Lower leg skin (tissue), 4 donors: ENCODE results near the gene YTHDC1. TPM values are rescaled to one million over a fixed set of nuclear protein-coding genes. Genes with fewer than 3 reads are reported as not detected.

Experiments used
- DNase-seq, 2 donors: peaks; one replicate each; pipeline ENCODE4 v3.0.0-alpha.2; 2019; ENCODE audit warnings: low spot score in 2 of 2
- H3K4me3 ChIP-seq: fragments of 200-600 bp; sonication (generic); 2 replicates; pipeline ENCODE4 v1.5.1; 2017; ENCODE audit warnings: mild to moderate bottlenecking, low read depth; ENCODE audit not compliant: poor library complexity, severe bottlenecking
- POLR2A ChIP-seq, 2 donors: fragments of 450-650 bp; IDR thresholded peaks; one replicate each; pipeline ENCODE4 v1.6.1; 2016 to 2017; ENCODE audit warnings: antibody characterized with exemption in 2 of 2, mild to moderate bottlenecking in 1 of 2, moderate library complexity in 1 of 2
- WGBS, 2 donors: methylation state at CpG; one replicate each; pipeline ENCODE4 v1.1.5; 2018; 5-methylcytosine and 5-hydroxymethylcytosine counted together
- intact Hi-C: fragments of 100-400 bp; cut with DNase I; formaldehyde crosslinking; loops from one replicate; pipeline ENCODE4 v1.15.0; 2023; ENCODE audit warnings: low total_unique reads
- total RNA-seq, 4 donors: library from RNA; depleted of rRNA; stranded (reverse); fragments of >200 nt; gene quantifications; one replicate each; pipeline ENCODE4 v1.1.0, GENCODE V29; 2016
- TF ChIP-seq, protein P1 (sequence below), 3 donors: fragments of 450-650 bp; IDR thresholded peaks; one replicate each; pipeline ENCODE4 v1.5.1; 2016; ENCODE audit warnings: antibody characterized with exemption in 3 of 3, mild to moderate bottlenecking in 3 of 3, moderate library complexity in 2 of 3

The YTHDC1 gene
- total RNA-seq, 4 donors from 2014 or later = 57.1 to 117 (median 88.0) TPM

GRCh38 chr4:68388347-68388865, 38.5 kb upstream of the YTHDC1 start:
- H3K4me3 ChIP-seq = no peak overlapping the region
- no peak for DNase-seq
- TF ChIP-seq POLR2A (IDR thresholded peaks at IDR 0.05) = no peak
- TF ChIP-seq, protein P1, sequence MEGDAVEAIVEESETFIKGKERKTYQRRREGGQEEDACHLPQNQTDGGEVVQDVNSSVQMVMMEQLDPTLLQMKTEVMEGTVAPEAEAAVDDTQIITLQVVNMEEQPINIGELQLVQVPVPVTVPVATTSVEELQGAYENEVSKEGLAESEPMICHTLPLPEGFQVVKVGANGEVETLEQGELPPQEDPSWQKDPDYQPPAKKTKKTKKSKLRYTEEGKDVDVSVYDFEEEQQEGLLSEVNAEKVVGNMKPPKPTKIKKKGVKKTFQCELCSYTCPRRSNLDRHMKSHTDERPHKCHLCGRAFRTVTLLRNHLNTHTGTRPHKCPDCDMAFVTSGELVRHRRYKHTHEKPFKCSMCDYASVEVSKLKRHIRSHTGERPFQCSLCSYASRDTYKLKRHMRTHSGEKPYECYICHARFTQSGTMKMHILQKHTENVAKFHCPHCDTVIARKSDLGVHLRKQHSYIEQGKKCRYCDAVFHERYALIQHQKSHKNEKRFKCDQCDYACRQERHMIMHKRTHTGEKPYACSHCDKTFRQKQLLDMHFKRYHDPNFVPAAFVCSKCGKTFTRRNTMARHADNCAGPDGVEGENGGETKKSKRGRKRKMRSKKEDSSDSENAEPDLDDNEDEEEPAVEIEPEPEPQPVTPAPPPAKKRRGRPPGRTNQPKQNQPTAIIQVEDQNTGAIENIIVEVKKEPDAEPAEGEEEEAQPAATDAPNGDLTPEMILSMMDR (IDR thresholded peaks at IDR 0.05) = no peak
- WGBS, 2 donors = 75 to 79% methylated on average over 4 of the region's 4 CpGs
- intact Hi-C loops = no loop called here

- intact Hi-C loops = no loop called here
- H3K4me3 ChIP-seq = no peak overlapping the region
- TF ChIP-seq, protein P1 (IDR thresholded peaks at IDR 0.05) = no peak
- TF ChIP-seq POLR2A (IDR thresholded peaks at IDR 0.05) = no peak
- WGBS, 2 donors = 90 to 93% methylated on average over 2 of the region's 2 CpGs
- no peak for DNase-seq
Observed at GRCh38 chr4:68385267-68385666, 35.4 kb upstream of the YTHDC1 start.

DNA sequence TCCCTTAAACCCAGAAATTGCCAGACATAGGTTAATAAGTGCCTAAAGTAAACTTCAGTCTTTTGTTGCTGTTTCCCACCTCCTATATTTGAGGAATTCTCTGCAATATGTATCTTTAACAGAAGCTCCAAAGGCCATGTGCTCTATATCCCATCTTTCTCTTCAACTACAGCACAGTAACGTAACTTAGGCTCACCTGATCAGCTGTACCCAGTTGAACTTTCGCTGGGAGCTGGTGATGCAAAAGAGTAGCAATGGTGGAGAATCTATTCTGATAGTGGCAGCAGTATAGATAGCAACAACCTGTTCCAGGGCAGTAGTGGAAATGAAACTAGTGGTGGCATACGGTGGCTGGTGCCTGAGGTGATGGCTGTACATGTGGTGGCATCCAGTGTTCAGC, 33.2 kb upstream of the YTHDC1 start:
- H3K4me3 ChIP-seq = no peak overlapping the region
- no peak for DNase-seq
- 49 to 53% methylated on average over 3 of the region's 3 CpGs for WGBS, 2 donors
- intact Hi-C loops = no loop called here
- TF ChIP-seq POLR2A (IDR thresholded peaks at IDR 0.05) = no peak
- TF ChIP-seq, protein P1 (IDR thresholded peaks at IDR 0.05) = no peak

DNA sequence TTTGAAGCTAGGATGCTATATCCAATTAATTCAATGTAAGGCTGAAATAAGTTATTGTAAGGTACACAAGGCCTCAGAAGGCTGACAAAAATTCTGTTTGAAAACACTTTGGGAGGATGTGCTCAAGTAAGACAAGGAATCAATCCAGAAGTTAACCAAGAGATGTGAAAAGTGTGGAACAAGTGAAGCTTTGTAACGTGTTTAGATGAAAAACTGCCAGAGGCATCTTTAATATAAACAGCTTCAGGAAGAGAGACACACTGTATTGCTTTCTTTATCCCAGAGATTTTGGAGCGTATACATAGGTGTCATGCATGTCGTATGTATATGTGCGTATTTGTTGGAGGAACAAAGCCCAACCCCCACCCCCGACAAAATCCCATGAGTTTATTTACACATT, 28.3 kb upstream of the YTHDC1 start:
- intact Hi-C loops = loop anchor here (5.0 kb wide), 1 partner anchor 106 kb away; no protein-coding TSS in a partner anchor
- WGBS, 2 donors = 74 to 79% methylated on average over 5 of the region's 5 CpGs
- no peak for DNase-seq
- TF ChIP-seq, protein P1 (IDR thresholded peaks at IDR 0.05) = no peak
- TF ChIP-seq POLR2A (IDR thresholded peaks at IDR 0.05) = no peak
- H3K4me3 ChIP-seq = no peak overlapping the region

- no peak for TF ChIP-seq POLR2A (IDR thresholded peaks at IDR 0.05)
- TF ChIP-seq, protein P1 (IDR thresholded peaks at IDR 0.05) = peak in 1 of 3 donors; percentile 57
- intact Hi-C loops = loop anchor here (5.0 kb wide), 1 partner anchor 104 kb away; no protein-coding TSS in a partner anchor
- no peak overlapping the region for H3K4me3 ChIP-seq
- WGBS, 2 donors = 12% methylated on average over 18 to 19 of the region's 19 CpGs
- DNase-seq = no peak
Observed at GRCh38 chr4:68375667-68376559, 26.0 kb upstream of the YTHDC1 start.
